ENCODE measurements around the gene GALNTL6.

The GALNTL6 gene

GRCh38 chr4:173076903-173077634 lies 1263.9 kb downstream of the GALNTL6 start:
- Histone ChIP-seq H3K36me3 (ENCODE audit: control insufficient read depth, insufficient read depth, low read length) (no peaks in the 10 kb centered on the region), H3K4me1 (ENCODE audit: control insufficient read depth, insufficient read depth, low read length) (peaks cover 26% of the 10 kb centered on the region), H3K27me3 (ENCODE audit: control insufficient read depth, insufficient read depth, low read length) (no peaks in the 10 kb centered on the region), H3K9ac (ENCODE audit: low read depth, low read length) (no peak overlapping the region), H3K4me3 (ENCODE audit: low read depth, low read length) (no peak overlapping the region), H3K9me3 (ENCODE audit: control insufficient read depth, insufficient read depth, low read length) (no peaks in the 10 kb centered on the region)

- Histone ChIP-seq H3K9me3 (ENCODE audit: control insufficient read depth, insufficient read depth, low read length) (no peaks in the 10 kb centered on the region), H3K4me3 (ENCODE audit: low read depth, low read length) (no peak overlapping the region), H3K9ac (ENCODE audit: low read depth, low read length) (no peak overlapping the region), H3K36me3 (ENCODE audit: control insufficient read depth, insufficient read depth, low read length) (no peaks in the 10 kb centered on the region), H3K4me1 (ENCODE audit: control insufficient read depth, insufficient read depth, low read length) (peaks cover 22% of the 10 kb centered on the region), H3K27me3 (ENCODE audit: control insufficient read depth, insufficient read depth, low read length) (no peaks in the 10 kb centered on the region)
These were observed 1274.9 kb downstream of the GALNTL6 start for GRCh38 chr4:173088144-173088543.

All from iPS-15b (cell line).